ENCODE results near the gene CTSE. TPM values are rescaled to one million over a fixed set of nuclear protein-coding genes. Genes with fewer than 3 reads are reported as not detected.

CTSE gene
- total and polyA plus RNA-seq, 2 of the 4 experiments (the other 2 are of a cell fraction): not detected

DNA sequence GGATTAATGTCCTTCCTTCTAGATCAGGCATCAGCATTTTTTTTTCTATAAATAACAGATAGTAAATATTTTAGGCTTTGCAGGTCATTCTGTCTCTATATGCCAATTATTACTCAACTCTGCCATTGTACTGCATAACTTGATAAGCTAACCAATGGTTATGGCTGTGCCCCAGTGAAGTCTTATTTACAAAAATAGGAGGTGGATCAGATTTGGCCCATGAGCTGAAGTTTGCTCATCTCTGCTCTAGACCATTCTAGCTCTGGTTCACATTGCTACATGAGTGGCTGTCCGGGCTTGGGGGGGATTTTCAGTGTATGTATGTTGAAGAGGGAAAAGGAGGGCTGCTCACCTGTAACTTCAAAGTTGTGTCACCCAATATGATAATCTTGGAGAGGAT, 30.6 kb downstream of the CTSE start:
- WGBS, 2 experiments (ENCODE audit: extremely low coverage in 2 of 2, insufficient read length in 1 of 2): no CpG with 5 or more reads among the region's 1 CpG
- no peak overlapping the region for H3K27ac ChIP-seq (ENCODE audit: insufficient read depth, low read length)
- CTCF ChIA-PET: interaction anchor here (1.4 to 2.2 kb wide), 2 partner anchors 9 to 113 kb away, joined by 4 to 9 read pairs; no protein-coding TSS in a partner anchor

More for the DNA sequence above, 30.6 kb downstream of the CTSE start:
- no peak overlapping the region for H3K56ac ChIP-seq (ENCODE audit: extremely low read depth, insufficient read depth, low read length)
- no peak overlapping the region for H2AFZ ChIP-seq (replicated peaks; ENCODE audit: low read length, poor library complexity)
- POLR2A ChIA-PET (ENCODE audit: unreplicated experiment): no interaction called here
- BruUV-seq (replicated peaks): no TSS peak
- no peak overlapping the region for H4K91ac ChIP-seq (ENCODE audit: insufficient read depth, low read depth, low read length)
- no peak for TF ChIP-seq SMC3 (IDR thresholded peaks at IDR 0.05; ENCODE audit: low read depth, low read length)
- no peaks in the 10 kb centered on the region for H3K9me3 ChIP-seq (ENCODE audit: control insufficient read depth, insufficient read depth, low read length)
- no peak overlapping the region for H3K18ac ChIP-seq (ENCODE audit: low read depth, low read length)
- H2BK120ac ChIP-seq (ENCODE audit: low read depth, low read length): no peak overlapping the region
- H2BK5ac ChIP-seq (ENCODE audit: low read depth, low read length, poor library complexity, severe bottlenecking): no peak overlapping the region
- no peak overlapping the region for H2BK15ac ChIP-seq (ENCODE audit: low read depth, low read length)
- peaks cover 4% of the 10 kb centered on the region; the same call in 1 of the 2 replicates for H3K36me3 ChIP-seq (ENCODE audit: control insufficient read depth, insufficient read depth, low read length)
- no peak overlapping the region for H2AK9ac ChIP-seq (replicated peaks; ENCODE audit: low read depth, low read length, poor library complexity)
- intact Hi-C loops (cut with micrococcal nuclease) (no loop called here), in situ Hi-C loops (cut with MboI; ENCODE audit: low sequenced_read_pairs) (no loop called here), dilution Hi-C loops (cut with HindIII; ENCODE audit: low sequenced_read_pairs, unreplicated experiment) (no loop called here)
- H3K27me3 ChIP-seq (ENCODE audit: control insufficient read depth, insufficient read depth, low read length): no peaks in the 10 kb centered on the region
- H3K9me1 ChIP-seq (ENCODE audit: insufficient read depth, low read length): no peaks in the 10 kb centered on the region
- DNase-seq (no peak), ATAC-seq (ENCODE audit: low read depth) (no peak)
- no peak overlapping the region for H3K4me2 ChIP-seq (ENCODE audit: low read depth, low read length)
- H4K8ac ChIP-seq (ENCODE audit: low read depth in 2 of 2, low read length in 2 of 2): no peak overlapping the region
- H4K5ac ChIP-seq (ENCODE audit: low read depth, low read length): no peak overlapping the region
- H2BK20ac ChIP-seq (ENCODE audit: low read depth, low read length): no peak overlapping the region
- no peak overlapping the region for H3K14ac ChIP-seq (replicated peaks; ENCODE audit: low read depth, low read length)
- H3K9ac ChIP-seq (ENCODE audit: low read depth, low read length): no peak overlapping the region
- H3K79me1 ChIP-seq (ENCODE audit: low read depth in 1 of 2, low read length in 2 of 2): no peaks in the 10 kb centered on the region
- H3K4ac ChIP-seq (ENCODE audit: low read depth, low read length): no peak overlapping the region
- no peak overlapping the region for H3K4me3 ChIP-seq (ENCODE audit: insufficient read depth, low read depth, low read length)
- no peaks in the 10 kb centered on the region for H4K20me1 ChIP-seq (ENCODE audit: insufficient read depth, low read length)
- H3K4me1 ChIP-seq (ENCODE audit: control insufficient read depth, insufficient read depth, low read length): no peaks in the 10 kb centered on the region
- no peak overlapping the region for H3K23ac ChIP-seq (ENCODE audit: low read depth, low read length)
- H2AK5ac ChIP-seq (ENCODE audit: low read depth, low read length): no peak overlapping the region
